Activated B cell treated with CpG ODN at 0.5 μM for 24 hours (primary cell): ENCODE results near the gene CHIT1. TPM values are rescaled to one million over a fixed set of nuclear protein-coding genes. Genes with fewer than 3 reads are reported as not detected.

Source experiments
- ATAC-seq: fragments of 200-7000 bp; cut with Tn5 transposase; one replicate; pipeline ENCODE4 v1.10.0; 2021; ENCODE audit warnings: low read depth, mild to moderate bottlenecking, moderate library complexity
- CTCF ChIA-PET: fragments of 350-600 bp; sonication (Branson Sonifier 250); formaldehyde crosslinking; loops from one replicate; lab custom pipeline; 2021; ENCODE audit warnings: antibody characterized with exemption; lab: Charles Lee
- POLR2A ChIA-PET: fragments of 350-600 bp; sonication (Branson Sonifier 250); formaldehyde crosslinking; loops from one replicate; lab custom pipeline; 2021; ENCODE audit warnings: antibody characterized with exemption; lab: Charles Lee
- DNase-seq: peaks from one replicate; pipeline ENCODE4 v3.0.0; 2022
- H3K27ac Mint-ChIP-seq: one replicate; pipeline ENCODE4 v1.8.0; 2020; ENCODE audit warnings: mixed read lengths
- H3K27me3 Mint-ChIP-seq: one replicate; pipeline ENCODE4 v1.8.0; 2021; ENCODE audit warnings: mixed read lengths
- H3K36me3 Mint-ChIP-seq: one replicate; pipeline ENCODE4 v1.8.0; 2021; ENCODE audit warnings: low read depth, mixed read lengths
- H3K4me1 Mint-ChIP-seq: one replicate; pipeline ENCODE4 v1.8.0; 2021; ENCODE audit warnings: mixed read lengths
- H3K4me3 Mint-ChIP-seq: one replicate; pipeline ENCODE4 v1.8.0; 2020; ENCODE audit warnings: mild to moderate bottlenecking, mixed read lengths
- H3K9me3 Mint-ChIP-seq: one replicate; pipeline ENCODE4 v1.8.0; 2020; ENCODE audit warnings: mixed read lengths
- intact Hi-C: fragments of 100-400 bp; cut with micrococcal nuclease; formaldehyde crosslinking; loops from one replicate; pipeline ENCODE4 v1.15.1; 2024
- total RNA-seq: library from RNA; stranded (reverse); gene quantifications from 2 replicates; pipeline ENCODE4 v1.2.3, GENCODE V29; 2022
- TF ChIP-seq, protein P1 (sequence below): fragments of 200-600 bp; IDR thresholded peaks from one replicate; pipeline ENCODE4 v1.8.0; 2022; ENCODE audit warnings: antibody characterized with exemption, mild to moderate bottlenecking

The CHIT1 gene
- total RNA-seq, 1 donor from 2014 or later: 6.6 TPM

DNA sequence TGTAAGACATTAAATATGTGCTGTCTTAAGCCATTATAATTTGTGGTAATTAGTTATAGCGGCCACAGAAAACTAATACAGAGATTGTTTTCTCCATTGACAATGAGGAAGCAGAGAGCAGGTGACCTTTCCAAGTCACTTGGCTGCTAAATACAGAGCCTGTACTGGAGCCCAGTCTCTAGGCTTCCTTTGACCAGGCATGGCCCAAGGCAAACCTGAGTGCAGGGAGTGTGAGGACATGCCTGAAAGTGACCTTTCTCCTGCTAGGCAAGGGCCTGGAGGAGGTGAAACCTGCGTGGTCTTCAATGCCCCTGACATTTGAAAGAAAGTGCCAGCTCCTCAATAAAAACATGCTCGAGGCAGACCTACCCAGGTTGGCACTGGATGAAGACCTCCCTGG is 30.5 kb downstream of the CHIT1 start:
- no peak for DNase-seq
- TF ChIP-seq, protein P1, sequence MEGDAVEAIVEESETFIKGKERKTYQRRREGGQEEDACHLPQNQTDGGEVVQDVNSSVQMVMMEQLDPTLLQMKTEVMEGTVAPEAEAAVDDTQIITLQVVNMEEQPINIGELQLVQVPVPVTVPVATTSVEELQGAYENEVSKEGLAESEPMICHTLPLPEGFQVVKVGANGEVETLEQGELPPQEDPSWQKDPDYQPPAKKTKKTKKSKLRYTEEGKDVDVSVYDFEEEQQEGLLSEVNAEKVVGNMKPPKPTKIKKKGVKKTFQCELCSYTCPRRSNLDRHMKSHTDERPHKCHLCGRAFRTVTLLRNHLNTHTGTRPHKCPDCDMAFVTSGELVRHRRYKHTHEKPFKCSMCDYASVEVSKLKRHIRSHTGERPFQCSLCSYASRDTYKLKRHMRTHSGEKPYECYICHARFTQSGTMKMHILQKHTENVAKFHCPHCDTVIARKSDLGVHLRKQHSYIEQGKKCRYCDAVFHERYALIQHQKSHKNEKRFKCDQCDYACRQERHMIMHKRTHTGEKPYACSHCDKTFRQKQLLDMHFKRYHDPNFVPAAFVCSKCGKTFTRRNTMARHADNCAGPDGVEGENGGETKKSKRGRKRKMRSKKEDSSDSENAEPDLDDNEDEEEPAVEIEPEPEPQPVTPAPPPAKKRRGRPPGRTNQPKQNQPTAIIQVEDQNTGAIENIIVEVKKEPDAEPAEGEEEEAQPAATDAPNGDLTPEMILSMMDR: no peak
- H3K27me3 Mint-ChIP-seq: peaks cover 30% of the 10 kb centered on the region
- H3K4me3 Mint-ChIP-seq: no peak overlapping the region
- H3K4me1 Mint-ChIP-seq: no peaks in the 10 kb centered on the region
- POLR2A ChIA-PET: no interaction called here
- H3K27ac Mint-ChIP-seq: no peak overlapping the region
- intact Hi-C loops: no loop called here
- ATAC-seq: no peak
- no peaks in the 10 kb centered on the region for H3K36me3 Mint-ChIP-seq
- H3K9me3 Mint-ChIP-seq: no peaks in the 10 kb centered on the region
- CTCF ChIA-PET: no interaction called here

DNA sequence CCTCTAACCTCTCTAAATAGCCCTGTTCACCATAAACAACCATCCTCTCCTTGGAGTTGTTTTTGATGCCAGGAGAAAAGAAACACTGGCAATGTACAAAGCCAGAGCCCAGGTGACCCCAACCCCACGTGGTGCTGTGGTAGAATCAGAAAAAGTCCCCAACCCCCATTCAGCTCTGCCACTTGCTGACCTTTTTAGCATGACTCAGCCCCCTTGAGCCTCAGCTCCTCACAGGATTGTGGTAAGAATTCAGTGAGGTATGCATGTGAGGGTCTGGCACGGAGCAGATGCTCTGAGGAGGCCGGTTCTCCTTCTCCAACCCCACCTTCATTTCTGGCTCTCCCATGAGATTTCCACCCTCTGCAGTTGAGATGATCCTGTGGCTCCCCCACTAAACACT is 31.8 kb downstream of the CHIT1 start:
- Mint-ChIP-seq H3K4me3 (no peak overlapping the region), H3K36me3 (no peaks in the 10 kb centered on the region), H3K4me1 (no peaks in the 10 kb centered on the region), H3K27me3 (peaks cover 24% of the 10 kb centered on the region), H3K27ac (no peak overlapping the region), H3K9me3 (no peaks in the 10 kb centered on the region)
- no peak for DNase-seq
- intact Hi-C loops: no loop called here
- no peak for ATAC-seq
- CTCF ChIA-PET: no interaction called here
- TF ChIP-seq, protein P1: no peak
- POLR2A ChIA-PET: no interaction called here

DNA sequence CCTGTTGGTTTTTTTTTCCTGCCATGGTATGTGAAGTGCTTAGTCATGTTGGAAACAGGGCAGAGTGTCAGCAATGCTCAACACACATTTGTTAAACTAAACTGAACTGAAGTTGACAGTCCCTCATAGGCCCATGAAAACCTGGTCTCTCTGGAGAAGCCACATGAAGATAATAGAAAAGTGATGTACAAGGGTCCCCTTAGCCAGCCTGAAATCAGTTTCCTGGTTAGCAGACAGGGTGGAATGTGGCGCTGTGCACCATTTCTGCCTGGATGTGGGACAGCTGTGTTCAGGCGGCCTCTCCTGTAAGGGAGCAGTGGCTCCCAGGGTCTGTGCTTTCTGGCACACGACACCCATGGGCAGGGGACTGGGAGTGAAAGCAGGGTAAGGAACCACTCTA is 33.1 kb downstream of the CHIT1 start:
- intact Hi-C loops: no loop called here

DNA sequence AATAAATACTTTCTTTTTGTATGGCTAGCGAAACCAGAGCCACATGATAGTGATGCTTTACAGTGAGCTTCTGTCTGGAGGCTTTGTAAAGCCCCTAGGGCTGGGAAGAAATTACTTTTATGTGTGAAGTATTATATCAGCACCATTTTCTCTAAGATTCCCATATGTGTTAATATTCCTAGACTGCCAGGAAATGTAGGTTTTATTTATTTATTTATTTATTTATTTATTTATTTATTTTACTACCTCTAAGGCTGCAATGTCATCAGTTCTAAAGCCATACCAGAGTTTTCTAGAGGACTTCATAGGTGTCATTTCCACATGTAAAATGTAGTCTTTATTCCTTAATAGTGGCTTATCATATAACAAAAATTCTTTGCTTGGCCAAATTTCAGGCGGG is 38.5 kb downstream of the CHIT1 start:
- no peaks in the 10 kb centered on the region for H3K9me3 Mint-ChIP-seq
- ATAC-seq (no peak), DNase-seq (no peak)
- no peaks in the 10 kb centered on the region for H3K36me3 Mint-ChIP-seq
- TF ChIP-seq, protein P1: no peak
- H3K27me3 Mint-ChIP-seq: peaks cover 8% of the 10 kb centered on the region
- H3K27ac Mint-ChIP-seq: no peak overlapping the region
- no peak overlapping the region for H3K4me3 Mint-ChIP-seq
- H3K4me1 Mint-ChIP-seq: no peaks in the 10 kb centered on the region
- ChIA-PET POLR2A (no interaction called here), CTCF (no interaction called here)
- intact Hi-C loops: no loop called here

More for the DNA sequence above, 33.1 kb downstream of the CHIT1 start:
- ChIA-PET CTCF (no interaction called here), POLR2A (no interaction called here)
- ATAC-seq (no peak), DNase-seq (no peak)
- Mint-ChIP-seq H3K27me3 (peaks cover 19% of the 10 kb centered on the region), H3K4me3 (no peak overlapping the region), H3K27ac (no peak overlapping the region), H3K4me1 (no peaks in the 10 kb centered on the region), H3K9me3 (no peaks in the 10 kb centered on the region), H3K36me3 (no peaks in the 10 kb centered on the region)
- TF ChIP-seq, protein P1: no peak

DNA sequence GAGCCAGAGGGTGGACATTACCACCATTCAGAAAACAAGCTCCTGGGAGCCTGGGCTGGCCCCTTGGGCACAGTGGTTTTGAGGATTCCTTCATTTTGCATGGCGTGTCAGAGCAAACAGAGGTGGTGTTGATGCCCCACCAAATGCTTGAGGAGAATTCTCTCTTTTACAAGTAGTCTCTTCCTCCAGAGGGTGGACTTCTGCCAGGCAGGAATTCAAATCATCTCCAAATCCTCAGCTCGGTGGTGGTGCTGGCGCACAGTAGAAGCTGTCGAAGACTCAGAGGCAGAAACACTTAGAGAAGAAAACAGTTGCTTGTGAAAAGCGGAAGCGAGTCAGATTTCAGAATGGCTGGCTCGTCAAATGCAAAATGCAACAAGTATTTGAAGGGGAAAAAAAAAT is 39.5 kb downstream of the CHIT1 start:
- intact Hi-C loops: no loop called here
- no peaks in the 10 kb centered on the region for H3K4me1 Mint-ChIP-seq
- no peaks in the 10 kb centered on the region for H3K36me3 Mint-ChIP-seq
- no peaks in the 10 kb centered on the region for H3K9me3 Mint-ChIP-seq
- TF ChIP-seq, protein P1: no peak
- ChIA-PET CTCF (no interaction called here), POLR2A (no interaction called here)
- ATAC-seq (no peak), DNase-seq (no peak)
- H3K27me3 Mint-ChIP-seq: peaks cover 8% of the 10 kb centered on the region
- H3K27ac Mint-ChIP-seq: no peak overlapping the region
- H3K4me3 Mint-ChIP-seq: no peak overlapping the region
